WTC11 (cell line): ENCODE measurements around the gene IRF2BPL.

Source experiments
- CREM ChIP-seq: sonication (generic); formaldehyde crosslinking; IDR thresholded peaks from 2 replicates; pipeline ENCODE4 v1.8.1; 2022; ENCODE audit warnings: mild to moderate bottlenecking, missing genetic modification reagents, moderate library complexity
- CTCF ChIP-seq: fragments of 200-600 bp; IDR thresholded peaks from 2 replicates; pipeline ENCODE4 v1.8.0; 2022; ENCODE audit warnings: antibody characterized with exemption
- ELF4 ChIP-seq: sonication (generic); formaldehyde crosslinking; IDR thresholded peaks from 2 replicates; pipeline ENCODE4 v1.8.1; 2022; ENCODE audit warnings: low read depth, mild to moderate bottlenecking, moderate library complexity, missing genetic modification reagents
- HMGXB4 ChIP-seq: sonication (generic); formaldehyde crosslinking; IDR thresholded peaks from 2 replicates; pipeline ENCODE4 v1.8.1; 2023; ENCODE audit warnings: mild to moderate bottlenecking, moderate library complexity, missing genetic modification reagents
- JUN ChIP-seq: sonication (generic); formaldehyde crosslinking; IDR thresholded peaks from 2 replicates; pipeline ENCODE4 v1.8.0; 2023; ENCODE audit warnings: mild to moderate bottlenecking, missing genetic modification reagents
- RELA ChIP-seq: sonication (generic); formaldehyde crosslinking; IDR thresholded peaks from 2 replicates; pipeline ENCODE4 v1.8.1; 2022; ENCODE audit warnings: missing genetic modification reagents, mild to moderate bottlenecking, borderline replicate concordance
- SP1 ChIP-seq: sonication (generic); formaldehyde crosslinking; conservative IDR thresholded peaks from 2 replicates; pipeline ENCODE4 v1.8.1; 2022; ENCODE audit warnings: missing genetic modification reagents
- USF2 ChIP-seq: sonication (generic); formaldehyde crosslinking; IDR thresholded peaks from 2 replicates; pipeline ENCODE4 v1.8.1; 2023; ENCODE audit warnings: mild to moderate bottlenecking, missing genetic modification reagents, moderate library complexity
- ZNF232 ChIP-seq: sonication (generic); formaldehyde crosslinking; IDR thresholded peaks from 2 replicates; pipeline ENCODE4 v1.8.0; 2022; ENCODE audit warnings: mild to moderate bottlenecking, missing genetic modification reagents

- no peak for TF ChIP-seq JUN (CRISPR knock-in tag)
- no peak for TF ChIP-seq HMGXB4 (CRISPR knock-in tag)
- no peak for TF ChIP-seq SP1
- TF ChIP-seq CTCF: no peak
- TF ChIP-seq ZNF232 (CRISPR knock-in tag): no peak
- TF ChIP-seq CREM (CRISPR knock-in tag): no peak
- no peak for TF ChIP-seq RELA (CRISPR knock-in tag)
- no peak for TF ChIP-seq USF2
- TF ChIP-seq ELF4 (CRISPR knock-in tag): no peak
Measured at GRCh38 chr14:77055306-77055705, 26.8 kb upstream of the IRF2BPL start.
